Spleen (tissue), 11 donors: ENCODE measurements around the gene PTGER2. TPM values are rescaled to one million over a fixed set of nuclear protein-coding genes. Genes with fewer than 3 reads are reported as not detected.

Source experiments
- DNase-seq: peaks from one replicate; pipeline ENCODE4 v3.0.0-alpha.2; 2020
- H3K27ac ChIP-seq, 8 donors: fragments of 200-600 bp; sonication (generic) in 7 of 8; 1 replicate in 4 of 8; 2 replicates in 4 of 8; pipeline versions ENCODE4 v1.5.0 to v1.8.0; 2016 to 2021; ENCODE audit warnings: inconsistent platforms in 4 of 8, mild to moderate bottlenecking in 4 of 8, moderate library complexity in 1 of 8
- H3K27me3 ChIP-seq, 7 donors: fragments of 200-600 bp; sonication (generic) in 6 of 7; replicated peaks in 1 of 7; 1 replicate in 4 of 7; 2 replicates in 3 of 7; pipeline versions ENCODE4 v1.5.0 to v1.8.0; 2016 to 2021; ENCODE audit warnings: inconsistent platforms in 3 of 7, mild to moderate bottlenecking in 1 of 7
- H3K36me3 ChIP-seq, 6 donors: fragments of 200-600 bp; sonication (generic) in 5 of 6; 1 replicate in 4 of 6; 2 replicates in 2 of 6; pipeline versions ENCODE4 v1.5.0 to v1.8.0; 2016 to 2021; ENCODE audit warnings: inconsistent platforms in 2 of 6
- H3K4me1 ChIP-seq, 6 donors: fragments of 200-600 bp; sonication (generic) in 5 of 6; 1 replicate in 3 of 6; 2 replicates in 3 of 6; pipeline versions ENCODE4 v1.5.0 to v1.8.0; 2016 to 2021; ENCODE audit warnings: inconsistent platforms in 3 of 6
- H3K4me3 ChIP-seq, 8 donors: fragments of 200-600 bp; sonication (generic) in 7 of 8; 1 replicate in 4 of 8; 2 replicates in 4 of 8; pipeline versions ENCODE4 v1.5.0 to v1.8.0; 2016 to 2021; ENCODE audit warnings: inconsistent platforms in 4 of 8, mild to moderate bottlenecking in 4 of 8, moderate library complexity in 2 of 8
- H3K9me3 ChIP-seq, 8 donors: fragments of 200-600 bp; sonication (generic) in 7 of 8; 1 replicate in 4 of 8; 2 replicates in 4 of 8; pipeline versions ENCODE4 v1.5.0 to v1.8.0; 2016 to 2021; ENCODE audit warnings: inconsistent platforms in 4 of 8
- POLR2A ChIP-seq, 3 donors: fragments of 450-650 bp; IDR thresholded peaks; one replicate each; pipeline ENCODE4 v1.5.1; 2017; ENCODE audit warnings: antibody characterized with exemption in 3 of 3, mild to moderate bottlenecking in 1 of 3
- POLR2AphosphoS5 ChIP-seq, 3 donors: sonication (generic); formaldehyde crosslinking; IDR thresholded peaks; one replicate each; pipeline ENCODE4 v1.5.1; 2017; ENCODE audit warnings: antibody characterized with exemption in 3 of 3
- WGBS, 5 donors: extraction: QIAGEN DNeasy Blood & Tissue Kit in 3 of 5; methylation state at CpG; one replicate each; pipeline versions ENCODE4 v1.1.5 to v1.1.7; 2013 to 2018; 5-methylcytosine and 5-hydroxymethylcytosine counted together
- intact Hi-C: fragments of 100-400 bp; cut with DNase I; formaldehyde crosslinking; loops from one replicate; pipeline ENCODE4 v1.15.0; 2023; ENCODE audit warnings: low total_unique reads
- polyA plus RNA-seq, 3 donors: library from polyadenylated mRNA; stranded (reverse); fragments of 200-250 nt; gene quantifications; one replicate each; pipeline ENCODE4 v1.2.1, GENCODE V29; 2013
- total RNA-seq, 7 donors: library from RNA; depleted of rRNA in 3 of 7; stranded (reverse); fragments of >200 nt in 3 of 7; fragmentation: NEBNext Ultra II Directional in 4 of 7; extraction: Animal tissue kit (Norgen Biotek cat#: 25700) in 4 of 7; gene quantifications; one replicate each; pipeline versions ENCODE4 v1.1.0 to v1.2.1, GENCODE V29; 2016 to 2021
- TF ChIP-seq, protein P1 (sequence below), 11 experiments: fragments of 200-600 bp in 7 of 11; fragments of 450-650 bp in 4 of 11; sonication (generic) in 4 of 11; IDR thresholded peaks in 8 of 11; conservative IDR thresholded peaks in 3 of 11; 1 replicate in 7 of 11; 2 replicates in 4 of 11; pipeline versions ENCODE4 v1.4.0 to v1.8.0; 2016 to 2021; ENCODE audit warnings: antibody characterized with exemption in 11 of 11, inconsistent platforms in 4 of 11, mild to moderate bottlenecking in 1 of 11
- donor health status: healthy with polysubstance abuse.
- donor health status: DM: no; HTN: no; CAD: no; lungs with moderate emphysema.
- donor health status: DM: no; HTN: no; CAD: no.
- donor health status: Bipolar disorder and iron deficiency.
- donor health status: healthy.
- donor health status: DM: no; HTN: no; CAD: no.
- donor health status: DM: yes; HTN: yes; CAD: no.

The PTGER2 gene
- total and polyA plus RNA-seq, 10 donors: 1.5 to 44.7 (median 15.6) TPM

GRCh38 chr14:52266782-52267181, 47.3 kb upstream of the PTGER2 start:
- Histone ChIP-seq H3K27ac (peak overlapping the region in 3 of 8 donors; percentile 79 to 85 (median 81)), H3K36me3 (no peaks in the 10 kb centered on the region), H3K4me3 (peak overlapping the region in 4 of 8 donors; percentile 51 to 80 (median 62)), H3K4me1 (peaks cover 17 to 73% (median 39%) of the 10 kb centered on the region in 6 donors), H3K27me3 (peaks cover 0 to 46% (median 27%) of the 10 kb centered on the region in 7 donors), H3K9me3 (no peaks in the 10 kb centered on the region)
- 64 to 81% (median 70%) methylated on average over 5 of the region's 5 CpGs for WGBS, 5 donors
- TF ChIP-seq, protein P1, sequence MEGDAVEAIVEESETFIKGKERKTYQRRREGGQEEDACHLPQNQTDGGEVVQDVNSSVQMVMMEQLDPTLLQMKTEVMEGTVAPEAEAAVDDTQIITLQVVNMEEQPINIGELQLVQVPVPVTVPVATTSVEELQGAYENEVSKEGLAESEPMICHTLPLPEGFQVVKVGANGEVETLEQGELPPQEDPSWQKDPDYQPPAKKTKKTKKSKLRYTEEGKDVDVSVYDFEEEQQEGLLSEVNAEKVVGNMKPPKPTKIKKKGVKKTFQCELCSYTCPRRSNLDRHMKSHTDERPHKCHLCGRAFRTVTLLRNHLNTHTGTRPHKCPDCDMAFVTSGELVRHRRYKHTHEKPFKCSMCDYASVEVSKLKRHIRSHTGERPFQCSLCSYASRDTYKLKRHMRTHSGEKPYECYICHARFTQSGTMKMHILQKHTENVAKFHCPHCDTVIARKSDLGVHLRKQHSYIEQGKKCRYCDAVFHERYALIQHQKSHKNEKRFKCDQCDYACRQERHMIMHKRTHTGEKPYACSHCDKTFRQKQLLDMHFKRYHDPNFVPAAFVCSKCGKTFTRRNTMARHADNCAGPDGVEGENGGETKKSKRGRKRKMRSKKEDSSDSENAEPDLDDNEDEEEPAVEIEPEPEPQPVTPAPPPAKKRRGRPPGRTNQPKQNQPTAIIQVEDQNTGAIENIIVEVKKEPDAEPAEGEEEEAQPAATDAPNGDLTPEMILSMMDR (IDR thresholded peaks at IDR 0.05 in 8 of 11, conservative IDR thresholded peaks at IDR 0.05 in 3 of 11): no peak
- no peak for TF ChIP-seq POLR2A (IDR thresholded peaks at IDR 0.05)
- TF ChIP-seq POLR2AphosphoS5 (IDR thresholded peaks at IDR 0.05): no peak
- intact Hi-C loops: no loop called here
- DNase-seq: no peak

DNA sequence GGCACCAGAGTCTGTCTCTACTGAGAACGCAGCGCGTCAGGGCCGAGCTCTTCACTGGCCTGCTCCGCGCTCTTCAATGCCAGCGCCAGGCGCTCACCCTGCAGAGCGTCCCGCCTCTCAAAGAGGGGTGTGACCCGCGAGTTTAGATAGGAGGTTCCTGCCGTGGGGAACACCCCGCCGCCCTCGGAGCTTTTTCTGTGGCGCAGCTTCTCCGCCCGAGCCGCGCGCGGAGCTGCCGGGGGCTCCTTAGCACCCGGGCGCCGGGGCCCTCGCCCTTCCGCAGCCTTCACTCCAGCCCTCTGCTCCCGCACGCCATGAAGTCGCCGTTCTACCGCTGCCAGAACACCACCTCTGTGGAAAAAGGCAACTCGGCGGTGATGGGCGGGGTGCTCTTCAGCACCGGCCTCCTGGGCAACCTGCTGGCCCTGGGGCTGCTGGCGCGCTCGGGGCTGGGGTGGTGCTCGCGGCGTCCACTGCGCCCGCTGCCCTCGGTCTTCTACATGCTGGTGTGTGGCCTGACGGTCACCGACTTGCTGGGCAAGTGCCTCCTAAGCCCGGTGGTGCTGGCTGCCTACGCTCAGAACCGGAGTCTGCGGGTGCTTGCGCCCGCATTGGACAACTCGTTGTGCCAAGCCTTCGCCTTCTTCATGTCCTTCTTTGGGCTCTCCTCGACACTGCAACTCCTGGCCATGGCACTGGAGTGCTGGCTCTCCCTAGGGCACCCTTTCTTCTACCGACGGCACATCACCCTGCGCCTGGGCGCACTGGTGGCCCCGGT, 46.4 kb upstream of the PTGER2 start, which contains the start of gene PTGDR:
TSS of gene PTGDR (plus strand) at position 198 of the 778 bp plus-strand sequence. CDS start at position 315, 117 bp downstream.
- Histone ChIP-seq H3K4me3 (peak within 1 kb of the TSS; percentile 32 to 80 (median 52)), H3K9me3 (no peaks in the 10 kb centered on the region), H3K36me3 (no peaks in the 10 kb centered on the region), H3K4me1 (peaks cover 17 to 75% (median 39%) of the 10 kb centered on the region in 6 donors), H3K27ac (peak within 1 kb of the TSS in 6 of 8 donors; percentile 18 to 85 (median 76)), H3K27me3 (peaks cover 0 to 46% (median 27%) of the 10 kb centered on the region in 7 donors)
- intact Hi-C loops: no loop called here
- peak; percentile 89 for DNase-seq
- WGBS, 5 donors: 2 to 8% (median 3%) methylated on average over 28 to 63 of the region's 63 CpGs
- TF ChIP-seq, protein P1 (IDR thresholded peaks at IDR 0.05 in 8 of 11, conservative IDR thresholded peaks at IDR 0.05 in 3 of 11): peak in 1 of 11 experiments; percentile 13
- TF ChIP-seq POLR2AphosphoS5 (IDR thresholded peaks at IDR 0.05) (peak in 2 of 3 donors; percentile 57 to 74), POLR2A (IDR thresholded peaks at IDR 0.05) (no peak)

GRCh38 chr14:52268279-52269061, 45.6 kb upstream of the PTGER2 start:
- Histone ChIP-seq H3K4me3 (peak overlapping the region; percentile 32 to 80 (median 52)), H3K9me3 (no peaks in the 10 kb centered on the region), H3K27ac (peak overlapping the region in 6 of 8 donors; percentile 18 to 85 (median 76)), H3K36me3 (no peaks in the 10 kb centered on the region), H3K4me1 (peaks cover 17 to 69% (median 39%) of the 10 kb centered on the region in 6 donors), H3K27me3 (peaks cover 0 to 46% (median 27%) of the 10 kb centered on the region in 7 donors)
- intact Hi-C loops: no loop called here
- TF ChIP-seq POLR2AphosphoS5 (IDR thresholded peaks at IDR 0.05): no peak
- no peak for TF ChIP-seq POLR2A (IDR thresholded peaks at IDR 0.05)
- WGBS, 5 donors: 1 to 5% (median 2%) methylated on average over 35 to 54 of the region's 54 CpGs
- DNase-seq: peak; percentile 84

- intact Hi-C loops: no loop called here
- WGBS, 5 donors: 33 to 48% (median 41%) methylated on average over 17 of the region's 17 CpGs
- Histone ChIP-seq H3K27me3 (peaks cover 0 to 46% (median 27%) of the 10 kb centered on the region in 7 donors), H3K4me3 (peak overlapping the region; percentile 32 to 80 (median 52)), H3K36me3 (no peaks in the 10 kb centered on the region), H3K27ac (peak overlapping the region in 6 of 8 donors; percentile 18 to 85 (median 76)), H3K9me3 (no peaks in the 10 kb centered on the region), H3K4me1 (peaks cover 17 to 64% (median 39%) of the 10 kb centered on the region in 6 donors)
- TF ChIP-seq POLR2AphosphoS5 (IDR thresholded peaks at IDR 0.05) (no peak), POLR2A (IDR thresholded peaks at IDR 0.05) (no peak)
- TF ChIP-seq, protein P1 (IDR thresholded peaks at IDR 0.05 in 8 of 11, conservative IDR thresholded peaks at IDR 0.05 in 3 of 11): no peak
- DNase-seq: no peak
Observed at GRCh38 chr14:52269100-52269499, 45.0 kb upstream of the PTGER2 start.
